ENCODE results near the gene ETS2.

Gene ETS2

GRCh38 chr21:38803075-38803660, 2.6 kb upstream of the ETS2 start:
- Histone ChIP-seq H3K36me3 (ENCODE audit: insufficient read depth, insufficient read length, low read length) (peaks cover 6% of the 10 kb centered on the region), H3K4me1 (ENCODE audit: insufficient read depth, insufficient read length) (peaks cover 17% of the 10 kb centered on the region), H3K9me3 (ENCODE audit: insufficient read depth, low read length) (no peaks in the 10 kb centered on the region), H3K4me3 (ENCODE audit: insufficient read length, low read depth) (no peak overlapping the region), H3K9ac (ENCODE audit: insufficient read length, low read depth) (no peak overlapping the region), H3K27me3 (ENCODE audit: insufficient read depth, insufficient read length) (peaks cover 22% of the 10 kb centered on the region)
- no peak for DNase-seq (ENCODE audit: low read depth, low spot score)
- TF ChIP-seq YY1 (IDR thresholded peaks at IDR 0.05; ENCODE audit: insufficient read depth, insufficient read length), result no peak
- no peak for TF ChIP-seq SUZ12 (IDR thresholded peaks at IDR 0.05; ENCODE audit: extremely low read depth, insufficient read depth, insufficient read length)
- TF ChIP-seq ZNF274 (IDR thresholded peaks at IDR 0.05; ENCODE audit: low read depth, low read length), result no peak

GRCh38 chr21:38804030-38804788, 1.5 kb upstream of the ETS2 start:
- no peak overlapping the region for H3K4me3 ChIP-seq (ENCODE audit: insufficient read length, low read depth)
- no peak overlapping the region for H3K9ac ChIP-seq (ENCODE audit: insufficient read length, low read depth)
- H3K9me3 ChIP-seq (ENCODE audit: insufficient read depth, low read length), result no peaks in the 10 kb centered on the region

GRCh38 chr21:38804789-38805327, 871 bp upstream of the ETS2 start:
- peak overlapping the region; percentile 80 for H3K9ac ChIP-seq (ENCODE audit: insufficient read length, low read depth)
- DNase-seq (ENCODE audit: low read depth, low spot score), result no peak
- peaks cover 22% of the 10 kb centered on the region for H3K27me3 ChIP-seq (ENCODE audit: insufficient read depth, insufficient read length)
- TF ChIP-seq YY1 (IDR thresholded peaks at IDR 0.05; ENCODE audit: insufficient read depth, insufficient read length) (no peak), ZNF274 (IDR thresholded peaks at IDR 0.05; ENCODE audit: low read depth, low read length) (no peak), SUZ12 (IDR thresholded peaks at IDR 0.05; ENCODE audit: extremely low read depth, insufficient read depth, insufficient read length) (no peak)
- peaks cover 18% of the 10 kb centered on the region for H3K4me1 ChIP-seq (ENCODE audit: insufficient read depth, insufficient read length)
- H3K9me3 ChIP-seq (ENCODE audit: insufficient read depth, low read length), result no peaks in the 10 kb centered on the region
- H3K36me3 ChIP-seq (ENCODE audit: insufficient read depth, insufficient read length, low read length), result peaks cover 23% of the 10 kb centered on the region
- H3K4me3 ChIP-seq (ENCODE audit: insufficient read length, low read depth), result peak overlapping the region; percentile 82

More at GRCh38 chr21:38804030-38804788, 1.5 kb upstream of the ETS2 start:
- Histone ChIP-seq H3K4me1 (ENCODE audit: insufficient read depth, insufficient read length) (peaks cover 13% of the 10 kb centered on the region), H3K36me3 (ENCODE audit: insufficient read depth, insufficient read length, low read length) (peaks cover 16% of the 10 kb centered on the region), H3K27me3 (ENCODE audit: insufficient read depth, insufficient read length) (peaks cover 22% of the 10 kb centered on the region)
- no peak for TF ChIP-seq ZNF274 (IDR thresholded peaks at IDR 0.05; ENCODE audit: low read depth, low read length)
- no peak for DNase-seq (ENCODE audit: low read depth, low spot score)

GRCh38 chr21:38806153-38806941, 618 bp downstream of the ETS2 start:
- H3K4me3 ChIP-seq (ENCODE audit: insufficient read length, low read depth), result peak overlapping the region; percentile 82
- H3K9me3 ChIP-seq (ENCODE audit: insufficient read depth, low read length), result peaks cover 6% of the 10 kb centered on the region; the same call in 1 of the 2 replicates
- peak overlapping the region; percentile 85 for H3K9ac ChIP-seq (ENCODE audit: insufficient read length, low read depth)
- peaks cover 33% of the 10 kb centered on the region for H3K36me3 ChIP-seq (ENCODE audit: insufficient read depth, insufficient read length, low read length)
- no peak for DNase-seq (ENCODE audit: low read depth, low spot score)
- H3K27me3 ChIP-seq (ENCODE audit: insufficient read depth, insufficient read length), result peaks cover 22% of the 10 kb centered on the region
- TF ChIP-seq YY1 (IDR thresholded peaks at IDR 0.05; ENCODE audit: insufficient read depth, insufficient read length), result no peak
- no peak for TF ChIP-seq ZNF274 (IDR thresholded peaks at IDR 0.05; ENCODE audit: low read depth, low read length)
- no peak for TF ChIP-seq SUZ12 (IDR thresholded peaks at IDR 0.05; ENCODE audit: extremely low read depth, insufficient read depth, insufficient read length)
- H3K4me1 ChIP-seq (ENCODE audit: insufficient read depth, insufficient read length), result peaks cover 18% of the 10 kb centered on the region

GRCh38 chr21:38806942-38807284, 1.2 kb downstream of the ETS2 start:
- Histone ChIP-seq H3K27me3 (ENCODE audit: insufficient read depth, insufficient read length) (peaks cover 22% of the 10 kb centered on the region), H3K9ac (ENCODE audit: insufficient read length, low read depth) (peak overlapping the region; percentile 85), H3K36me3 (ENCODE audit: insufficient read depth, insufficient read length, low read length) (peaks cover 39% of the 10 kb centered on the region), H3K4me1 (ENCODE audit: insufficient read depth, insufficient read length) (peaks cover 18% of the 10 kb centered on the region), H3K4me3 (ENCODE audit: insufficient read length, low read depth) (peak overlapping the region; percentile 82), H3K9me3 (ENCODE audit: insufficient read depth, low read length) (peaks cover 6% of the 10 kb centered on the region; the same call in 1 of the 2 replicates)
- DNase-seq (ENCODE audit: low read depth, low spot score), result no peak
- TF ChIP-seq YY1 (IDR thresholded peaks at IDR 0.05; ENCODE audit: insufficient read depth, insufficient read length) (no peak), SUZ12 (IDR thresholded peaks at IDR 0.05; ENCODE audit: extremely low read depth, insufficient read depth, insufficient read length) (no peak), ZNF274 (IDR thresholded peaks at IDR 0.05; ENCODE audit: low read depth, low read length) (no peak)

- TF ChIP-seq ZNF274 (IDR thresholded peaks at IDR 0.05; ENCODE audit: low read depth, low read length) (no peak), SUZ12 (IDR thresholded peaks at IDR 0.05; ENCODE audit: extremely low read depth, insufficient read depth, insufficient read length) (no peak), YY1 (IDR thresholded peaks at IDR 0.05; ENCODE audit: insufficient read depth, insufficient read length) (no peak)
- peaks cover 44% of the 10 kb centered on the region for H3K36me3 ChIP-seq (ENCODE audit: insufficient read depth, insufficient read length, low read length)
- peaks cover 22% of the 10 kb centered on the region for H3K27me3 ChIP-seq (ENCODE audit: insufficient read depth, insufficient read length)
- no peak overlapping the region for H3K9ac ChIP-seq (ENCODE audit: insufficient read length, low read depth)
- no peak overlapping the region for H3K4me3 ChIP-seq (ENCODE audit: insufficient read length, low read depth)
- peaks cover 6% of the 10 kb centered on the region; the same call in 1 of the 2 replicates for H3K9me3 ChIP-seq (ENCODE audit: insufficient read depth, low read length)
- DNase-seq (ENCODE audit: low read depth, low spot score), result no peak
- H3K4me1 ChIP-seq (ENCODE audit: insufficient read depth, insufficient read length), result peaks cover 16% of the 10 kb centered on the region
Measured at GRCh38 chr21:38807441-38807871, 1.7 kb downstream of the ETS2 start.

All from NT2/D1 (cell line).